GM18502 (cell line): Measurements from ENCODE around the gene MEIS1.

Source experiments
- ATAC-seq: cut with Tn5 transposase; IDR thresholded peaks from one replicate; pipeline ENCODE4 v1.9.1; 2021; ENCODE audit warnings: mild to moderate bottlenecking; ENCODE audit not compliant: unreplicated experiment, poor library complexity

The MEIS1 gene

GRCh38 chr2:66602341-66602740 is 167.4 kb downstream of the MEIS1 start:
- ATAC-seq, result no peak

DNA sequence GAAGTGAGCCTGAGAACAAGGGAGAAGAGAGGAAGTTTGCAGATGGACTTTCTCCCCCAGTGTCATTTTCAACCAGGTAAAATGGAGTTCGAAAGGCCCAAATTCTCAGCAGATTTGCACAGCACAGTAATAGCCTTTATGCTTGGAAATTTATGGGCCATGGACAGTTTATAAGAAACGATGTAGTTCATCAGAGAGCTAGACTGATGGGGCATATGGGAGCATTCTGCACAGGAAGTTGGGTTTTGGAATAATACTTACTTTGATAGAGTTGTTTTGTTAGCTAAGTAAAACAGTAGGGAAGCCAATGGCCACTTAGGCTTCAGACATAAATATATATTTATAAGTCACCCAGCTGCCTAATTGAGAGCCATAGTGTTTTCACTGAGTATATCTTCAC is 169.4 kb downstream of the MEIS1 start:
- ATAC-seq, result no peak

- ATAC-seq, result no peak
Observed at GRCh38 chr2:66604976-66605375, 170.1 kb downstream of the MEIS1 start.

DNA sequence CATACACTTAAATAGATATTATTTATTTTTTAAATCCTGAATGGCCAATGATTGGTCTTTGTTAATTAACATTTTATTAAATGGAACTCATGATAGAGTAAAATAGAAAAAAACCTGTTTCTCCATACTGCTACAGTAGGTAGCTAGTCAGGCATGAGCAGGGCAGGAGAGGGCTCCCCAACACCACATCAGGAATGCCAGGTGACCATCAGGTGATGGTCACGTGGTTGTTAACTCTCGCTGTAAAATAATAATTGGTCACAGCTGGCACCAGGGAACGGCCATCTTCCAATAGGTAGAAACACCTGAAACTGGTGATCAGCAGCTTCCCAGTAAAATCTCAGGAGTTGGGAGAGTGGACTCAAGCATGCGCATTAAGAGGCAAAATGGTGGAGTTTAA is 172.2 kb downstream of the MEIS1 start:
- ATAC-seq, result no peak
